HepG2 (cell line): ENCODE data around the gene TVP23A. TPM values are rescaled to one million over a fixed set of nuclear protein-coding genes. Genes with fewer than 3 reads are reported as not detected.

Experiments
- CENPBD1 ChIP-seq: sonication (generic); formaldehyde crosslinking; IDR thresholded peaks from 2 replicates; pipeline ENCODE4 v1.8.0; 2022; ENCODE audit warnings: missing genetic modification reagents, low read depth, mild to moderate bottlenecking, borderline replicate concordance
- CENPX ChIP-seq: sonication (generic); formaldehyde crosslinking; IDR thresholded peaks from 2 replicates; pipeline ENCODE4 v1.9.0; 2021; ENCODE audit warnings: mild to moderate bottlenecking, missing genetic modification reagents, moderate library complexity
- DMAP1 ChIP-seq: IDR thresholded peaks from 2 replicates; pipeline ENCODE4 v1.6.1; 2016
- HNRNPUL1 ChIP-seq: fragments of 200-400 bp; formaldehyde crosslinking; IDR thresholded peaks from 2 replicates; pipeline ENCODE4 v1.6.1; 2017; ENCODE audit warnings: low read depth, mild to moderate bottlenecking, low read length, moderate library complexity
- NFIC ChIP-seq: IDR thresholded peaks from 2 replicates; pipeline ENCODE4 v1.6.1; 2012; ENCODE audit warnings: mild to moderate bottlenecking, low read length, inconsistent platforms
- PLSCR1 ChIP-seq: sonication (generic); formaldehyde crosslinking; IDR thresholded peaks from 2 replicates; pipeline ENCODE4 v1.5.0; 2020; ENCODE audit warnings: missing genetic modification reagents, mild to moderate bottlenecking, borderline replicate concordance
- POLR2AphosphoS2 ChIP-seq: IDR thresholded peaks from 2 replicates; pipeline ENCODE4 v1.6.1; 2011; ENCODE audit warnings: low read depth, low read length, improper control_type of control experiment
- RFXANK ChIP-seq: IDR thresholded peaks from 2 replicates; pipeline ENCODE4 v1.6.1; 2016
- SAFB2 ChIP-seq: sonication (generic); formaldehyde crosslinking; IDR thresholded peaks from 2 replicates; pipeline ENCODE4 v1.5.1; 2020; ENCODE audit warnings: missing genetic modification reagents, low read depth, mild to moderate bottlenecking, borderline replicate concordance
- SRSF9 ChIP-seq: fragments of 200-400 bp; formaldehyde crosslinking; IDR thresholded peaks from 2 replicates; pipeline ENCODE4 v1.6.1; 2018; ENCODE audit warnings: borderline replicate concordance, mild to moderate bottlenecking, low read depth, low read length; ENCODE audit not compliant: insufficient read depth, poor library complexity, severe bottlenecking
- THAP7 ChIP-seq: sonication (generic); formaldehyde crosslinking; IDR thresholded peaks from 2 replicates; pipeline ENCODE4 v1.8.1; 2023; ENCODE audit warnings: mild to moderate bottlenecking, missing genetic modification reagents
- TRAFD1 ChIP-seq: sonication (generic); formaldehyde crosslinking; IDR thresholded peaks from 2 replicates; pipeline ENCODE4 v1.5.1; 2020; ENCODE audit warnings: missing genetic modification reagents, mild to moderate bottlenecking, borderline replicate concordance
- ZEB1 ChIP-seq: IDR thresholded peaks from 2 replicates; pipeline ENCODE4 v1.6.1; 2012; ENCODE audit warnings: mild to moderate bottlenecking, low read depth, inconsistent platforms; ENCODE audit not compliant: insufficient replicate concordance
- ZNF224 ChIP-seq: sonication (generic); formaldehyde crosslinking; IDR thresholded peaks from 2 replicates; pipeline ENCODE4 v1.5.0; 2020; ENCODE audit warnings: mild to moderate bottlenecking, missing genetic modification reagents
- ZNF230 ChIP-seq: sonication (generic); formaldehyde crosslinking; IDR thresholded peaks from 2 replicates; pipeline ENCODE4 v1.4.0; 2020; ENCODE audit warnings: mild to moderate bottlenecking, missing genetic modification reagents
- ZNF362 ChIP-seq: sonication (generic); formaldehyde crosslinking; IDR thresholded peaks from 2 replicates; pipeline ENCODE4 v1.4.0; 2020; ENCODE audit warnings: missing genetic modification reagents, mild to moderate bottlenecking, borderline replicate concordance
- ZNF367 ChIP-seq: sonication (generic); formaldehyde crosslinking; IDR thresholded peaks from 2 replicates; pipeline ENCODE4 v1.4.0; 2020; ENCODE audit warnings: missing genetic modification reagents, borderline replicate concordance
- ZNF468 ChIP-seq: sonication (generic); formaldehyde crosslinking; IDR thresholded peaks from 2 replicates; pipeline ENCODE4 v1.8.0; 2022; ENCODE audit warnings: mild to moderate bottlenecking, moderate library complexity, missing genetic modification reagents
- ZNF558 ChIP-seq: sonication (generic); formaldehyde crosslinking; IDR thresholded peaks from 2 replicates; pipeline ENCODE4 v1.9.0; 2022; ENCODE audit warnings: mild to moderate bottlenecking, missing genetic modification reagents, borderline replicate concordance
- ZNF574 ChIP-seq: sonication (generic); formaldehyde crosslinking; IDR thresholded peaks from 2 replicates; pipeline ENCODE4 v1.4.0; 2020; ENCODE audit warnings: missing genetic modification reagents
- ZNF619 ChIP-seq: sonication (generic); formaldehyde crosslinking; IDR thresholded peaks from 2 replicates; pipeline ENCODE4 v1.4.0; 2020; ENCODE audit warnings: mild to moderate bottlenecking, missing genetic modification reagents
- polyA plus RNA-seq, 8 experiments: library from polyadenylated mRNA; depleted of rRNA in 3 of 8; stranded (reverse) in 7 of 8; unstranded in 1 of 8; fragments of >200 nt; fragmentation: Illumina TruSeq in 4 of 8; extraction: Trizol in 4 of 8; gene quantifications; 2 replicates each; pipeline versions ENCODE4 v1.2.1 to v1.2.3, GENCODE V29; 2011 to 2016; ENCODE audit warnings: low read depth in 4 of 8, missing spikeins in 1 of 8, mixed read lengths in 1 of 8; ENCODE audit not compliant: insufficient read depth in 1 of 8
- total RNA-seq, 5 experiments: library from RNA; depleted of rRNA; stranded (reverse); fragments of >200 nt; fragmentation: Illumina TruSeq; extraction: Trizol; gene quantifications; 2 replicates each; pipeline ENCODE4 v1.2.3, GENCODE V29; 2016; ENCODE audit warnings: low read depth in 1 of 5

TVP23A gene
- total and polyA plus RNA-seq, 2 of the 13 experiments (the other 11 are each of a cell fraction or from before 2014, with no cell fraction given) = not detected

- peak; percentile 97 for TF ChIP-seq POLR2AphosphoS2
- TF ChIP-seq PLSCR1 (CRISPR knock-in tag) = no peak
- peak; percentile 94 for TF ChIP-seq ZNF619
- peak; percentile 97 for TF ChIP-seq ZNF230 (CRISPR knock-in tag)
- TF ChIP-seq ZNF574 = peak; percentile 95
- TF ChIP-seq NFIC = no peak; the same call in 1 of the 2 replicates
- peak; percentile 74; the same call in 1 of the 2 replicates for TF ChIP-seq ZNF362
- peak; percentile 96; the same call in 1 of the 2 replicates for TF ChIP-seq ZNF558
- TF ChIP-seq RFXANK (CRISPR knock-in tag) = 0 out of 2 replicates have a peak, but pooled peaks have one; percentile 19
- peak; percentile 98 for TF ChIP-seq DMAP1 (CRISPR knock-in tag)
- peak; percentile 92; the same call in 1 of the 2 replicates for TF ChIP-seq ZNF468
- no peak for TF ChIP-seq CENPX (CRISPR knock-in tag)
- TF ChIP-seq SAFB2 = peak; percentile 59; the same call in 1 of the 2 replicates
- no peak for TF ChIP-seq HNRNPUL1
- no peak for TF ChIP-seq ZNF367 (CRISPR knock-in tag)
- peak; percentile 23 for TF ChIP-seq ZEB1
- no peak; the same call in 1 of the 2 replicates for TF ChIP-seq CENPBD1 (CRISPR knock-in tag)
- peak; percentile 98 for TF ChIP-seq TRAFD1
- peak; percentile 98 for TF ChIP-seq ZNF224
- no peak for TF ChIP-seq SRSF9
- peak; percentile 96 for TF ChIP-seq THAP7 (CRISPR knock-in tag)
Observed at GRCh38 chr16:10743610-10744369, 74.8 kb downstream of the TVP23A start, which contains the start of gene NUBP1 (continued).
